Hepatic stellate cell (primary cell): Measurements from ENCODE around the gene DLX2.

ENCODE experiments used
- DNase-seq: peaks from one replicate; pipeline ENCODE4 v3.0.0; 2011; ENCODE audit warnings: low spot score

Gene DLX2

DNA sequence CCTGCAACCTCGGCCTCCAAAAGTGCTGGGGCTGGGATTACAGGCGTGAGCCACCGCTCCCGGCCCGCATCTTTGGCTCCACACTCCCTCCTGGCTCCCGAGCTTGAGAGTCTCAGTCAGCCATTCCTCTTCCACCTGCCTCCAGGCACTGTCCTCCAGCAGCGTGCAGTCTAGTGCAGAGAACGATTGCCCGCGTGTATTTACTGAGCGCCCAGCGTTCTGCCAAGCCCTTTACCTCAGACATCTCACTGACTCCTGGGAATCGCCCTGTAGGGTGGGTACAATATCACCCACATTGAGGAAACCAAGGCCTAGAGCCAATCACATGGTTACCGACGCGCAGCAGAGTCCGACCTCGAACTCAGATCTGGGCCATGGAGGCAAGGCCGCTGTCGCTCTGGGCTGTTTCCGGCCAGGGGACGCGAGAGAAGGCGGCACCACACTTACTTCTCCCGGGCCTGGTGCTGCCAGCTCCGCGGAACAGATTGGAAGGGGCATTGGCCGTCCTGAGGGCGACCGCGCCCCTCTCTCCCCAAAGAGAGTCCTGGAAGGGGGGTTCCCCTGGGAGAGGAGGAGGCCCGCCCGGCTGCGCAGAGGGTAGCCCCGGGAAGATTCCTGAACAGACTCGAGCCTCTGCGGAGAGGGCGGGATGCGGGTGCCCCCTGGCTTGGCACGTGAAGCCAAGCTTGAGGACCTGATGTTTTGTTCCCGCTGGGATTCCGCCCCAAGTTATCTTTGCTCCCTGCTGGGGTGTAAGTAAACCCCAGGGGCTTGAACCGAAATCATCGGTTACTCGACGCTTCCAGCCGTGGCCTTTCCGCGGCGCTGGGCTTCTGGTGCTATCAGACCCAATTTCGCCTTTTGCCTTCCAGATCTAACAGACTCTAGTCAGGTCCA lies 5.2 kb upstream of the DLX2 start:
- DNase-seq = no peak

DNA sequence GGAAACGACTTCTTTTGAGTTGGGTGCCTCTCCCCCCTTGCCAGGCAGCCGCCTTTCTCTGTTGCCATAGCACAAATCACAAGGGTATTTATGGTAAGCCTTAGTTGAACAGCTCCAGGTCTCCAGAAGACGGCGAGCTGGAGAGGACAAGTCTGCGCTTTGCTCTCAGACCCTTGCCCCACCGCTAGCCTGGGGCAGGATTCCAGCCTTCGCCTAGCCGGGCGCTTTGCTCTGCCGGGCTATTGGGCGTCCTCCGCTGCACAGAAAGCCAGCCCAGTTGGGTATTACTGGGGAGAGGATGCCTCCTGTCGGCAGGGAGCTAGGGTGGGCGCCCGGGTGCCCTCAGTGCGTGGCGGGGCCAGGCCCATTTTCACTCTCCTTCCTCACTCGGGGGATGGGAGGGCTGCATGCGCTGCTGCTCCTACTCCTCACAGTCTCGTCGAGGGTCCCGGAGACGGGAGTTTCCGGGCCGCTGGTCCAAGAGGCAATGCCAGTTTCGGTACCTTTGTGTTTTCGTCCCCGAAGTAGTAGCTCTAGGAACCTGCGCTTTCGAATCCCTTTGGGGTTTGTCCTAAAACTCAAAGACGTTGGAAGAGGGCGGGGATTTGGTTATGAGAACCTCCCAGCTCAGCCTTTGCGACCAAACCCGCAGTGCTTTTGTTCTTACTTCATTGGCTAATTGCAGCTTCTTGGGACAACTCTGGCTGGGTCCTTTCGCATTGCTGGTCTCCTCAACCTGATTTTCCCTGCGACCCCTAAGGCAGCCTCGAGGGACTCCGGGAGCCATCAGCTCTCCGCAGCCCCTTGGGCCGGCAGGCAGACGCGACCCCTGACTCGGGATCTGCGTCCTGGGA lies 3.6 kb upstream of the DLX2 start:
- peak; percentile 84 for DNase-seq

DNA sequence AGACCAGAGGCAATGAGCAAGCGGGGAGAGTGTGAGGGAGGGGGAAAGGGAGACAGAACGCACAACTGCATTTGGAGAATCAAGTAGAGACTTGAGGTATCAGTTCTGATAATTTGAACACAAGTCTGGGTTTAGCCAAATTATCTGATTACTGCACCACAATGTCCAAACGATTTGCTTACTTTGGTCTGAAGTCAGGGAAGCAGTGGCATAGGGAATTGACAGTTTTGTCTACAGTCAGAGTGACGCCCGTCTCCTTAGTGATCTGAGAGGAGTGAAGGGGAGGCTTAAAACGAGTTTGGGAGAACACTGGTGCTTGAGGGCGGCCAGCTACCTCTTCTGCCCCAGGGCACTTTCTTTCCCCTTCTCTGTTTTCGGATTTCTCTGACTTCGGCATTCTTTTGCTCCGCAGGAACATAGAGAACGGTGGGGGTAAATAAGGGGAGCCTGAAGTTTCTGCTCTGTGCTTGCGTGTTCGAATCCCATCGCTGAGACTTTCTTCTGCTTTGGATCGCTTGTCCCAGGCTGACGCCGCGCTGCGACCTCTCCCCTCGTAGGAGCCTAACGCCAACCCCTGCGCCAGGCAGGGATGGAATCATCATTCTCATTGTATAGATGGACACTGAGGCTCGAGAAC lies 2.9 kb upstream of the DLX2 start:
- DNase-seq = no peak

DNA sequence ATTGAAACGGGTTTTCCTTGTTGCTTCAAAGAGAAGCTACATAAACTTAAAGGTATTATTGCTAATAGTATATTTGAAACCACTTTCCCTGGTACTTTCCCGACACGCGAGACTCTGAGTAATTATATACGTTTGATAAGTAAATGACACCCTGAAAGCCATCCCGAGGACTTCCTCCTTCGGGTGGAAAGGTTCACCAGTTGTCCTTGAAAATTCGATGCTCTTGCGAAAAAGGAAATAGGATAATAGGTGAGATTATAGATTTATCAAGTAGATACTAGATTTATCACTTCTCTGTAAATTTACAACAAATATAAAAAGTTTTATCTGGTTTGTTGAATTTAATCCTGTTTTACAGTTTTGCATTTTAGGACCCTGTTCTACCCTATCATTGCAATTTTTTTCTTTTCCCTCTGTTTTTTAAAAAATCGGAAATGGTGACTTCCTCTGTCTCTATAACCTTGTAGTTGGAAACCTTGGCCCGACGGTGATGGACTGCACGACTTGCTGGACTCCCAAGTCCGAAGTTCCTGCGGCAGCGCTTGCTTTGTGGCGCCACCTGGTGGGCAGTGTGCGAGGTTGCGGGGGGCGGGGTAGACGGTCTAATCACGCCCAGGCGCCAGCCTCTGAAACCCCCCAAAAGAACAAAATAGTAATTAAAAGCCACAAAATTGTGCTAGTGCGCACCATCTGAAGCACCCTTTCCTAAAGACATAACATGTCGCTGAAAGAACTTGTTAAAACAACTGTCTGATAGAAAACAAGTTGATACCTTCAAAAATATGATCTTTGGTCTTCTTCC lies 972 bp upstream of the DLX2 start:
- DNase-seq = peak; percentile 88

DNA sequence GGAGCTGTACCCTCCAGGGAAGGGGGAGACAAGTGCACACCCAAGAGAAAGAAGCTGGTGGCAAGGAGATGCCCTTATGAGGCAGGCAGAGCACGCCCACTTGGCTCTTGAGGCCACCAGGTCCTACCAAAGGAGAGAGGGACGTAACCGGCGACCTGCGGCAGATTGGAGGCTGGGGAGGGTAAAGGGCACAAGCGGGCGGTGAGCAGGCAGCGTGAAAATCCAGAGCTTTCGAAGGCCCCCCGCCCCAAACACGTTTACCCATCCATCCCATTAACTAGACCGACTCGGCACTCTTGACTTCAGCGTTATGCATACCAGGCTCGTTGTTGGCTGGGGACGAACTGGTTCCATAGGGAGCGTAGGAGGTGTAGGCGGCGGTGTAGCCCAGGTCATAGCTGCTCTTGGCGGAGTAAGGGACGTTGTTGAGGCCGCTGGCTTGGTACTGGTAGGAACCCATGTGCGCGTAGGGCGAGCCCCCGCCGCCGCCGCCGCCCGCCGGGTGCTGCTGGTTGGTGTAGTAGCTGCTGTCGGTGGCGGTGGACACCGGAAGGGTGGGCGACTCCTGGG lies 794 bp downstream of the DLX2 start:
- no peak for DNase-seq

DNA sequence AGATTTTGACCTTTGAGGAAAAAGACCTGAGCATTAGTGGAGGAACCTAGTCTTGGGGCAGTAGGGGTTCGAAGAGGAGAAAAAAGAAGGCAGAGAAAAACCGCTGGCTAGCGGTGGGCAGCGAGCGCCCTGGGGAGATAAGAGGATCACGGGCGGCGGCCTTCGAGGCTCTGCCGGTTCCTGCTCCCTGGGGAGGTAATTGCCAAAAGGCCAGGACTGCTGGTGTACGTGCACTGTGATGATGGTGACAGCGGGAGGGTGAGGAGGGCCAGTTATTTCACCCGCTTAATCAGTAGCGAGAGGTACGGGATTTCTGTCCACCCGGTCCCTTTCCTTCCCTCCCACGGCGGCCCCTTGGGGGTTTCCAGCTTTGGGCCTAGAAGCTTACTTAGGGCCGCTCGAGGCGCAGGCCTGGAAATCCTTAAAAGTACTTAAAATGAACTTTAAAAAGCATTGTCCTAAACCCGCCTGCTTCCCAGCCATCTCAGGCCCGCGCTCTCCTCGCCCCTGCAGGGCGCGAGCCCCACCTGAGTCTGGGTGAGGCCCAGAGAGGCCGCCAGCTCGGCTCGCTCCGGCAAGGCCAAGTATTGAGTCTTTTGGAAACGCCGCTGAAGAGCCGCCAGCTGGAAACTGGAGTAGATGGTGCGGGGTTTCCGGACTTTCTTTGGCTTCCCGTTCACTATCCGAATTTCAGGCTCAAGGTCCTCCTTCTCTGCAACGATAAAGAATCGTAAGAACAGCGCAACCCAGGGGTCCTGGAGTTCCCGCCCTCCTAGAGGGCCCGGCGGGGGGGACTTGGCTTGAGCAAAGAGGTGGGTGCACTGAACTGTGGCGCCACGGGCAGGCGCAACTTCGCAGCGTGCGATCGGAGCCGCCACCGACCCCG lies 1.5 kb downstream of the DLX2 start:
- no peak for DNase-seq

DNA sequence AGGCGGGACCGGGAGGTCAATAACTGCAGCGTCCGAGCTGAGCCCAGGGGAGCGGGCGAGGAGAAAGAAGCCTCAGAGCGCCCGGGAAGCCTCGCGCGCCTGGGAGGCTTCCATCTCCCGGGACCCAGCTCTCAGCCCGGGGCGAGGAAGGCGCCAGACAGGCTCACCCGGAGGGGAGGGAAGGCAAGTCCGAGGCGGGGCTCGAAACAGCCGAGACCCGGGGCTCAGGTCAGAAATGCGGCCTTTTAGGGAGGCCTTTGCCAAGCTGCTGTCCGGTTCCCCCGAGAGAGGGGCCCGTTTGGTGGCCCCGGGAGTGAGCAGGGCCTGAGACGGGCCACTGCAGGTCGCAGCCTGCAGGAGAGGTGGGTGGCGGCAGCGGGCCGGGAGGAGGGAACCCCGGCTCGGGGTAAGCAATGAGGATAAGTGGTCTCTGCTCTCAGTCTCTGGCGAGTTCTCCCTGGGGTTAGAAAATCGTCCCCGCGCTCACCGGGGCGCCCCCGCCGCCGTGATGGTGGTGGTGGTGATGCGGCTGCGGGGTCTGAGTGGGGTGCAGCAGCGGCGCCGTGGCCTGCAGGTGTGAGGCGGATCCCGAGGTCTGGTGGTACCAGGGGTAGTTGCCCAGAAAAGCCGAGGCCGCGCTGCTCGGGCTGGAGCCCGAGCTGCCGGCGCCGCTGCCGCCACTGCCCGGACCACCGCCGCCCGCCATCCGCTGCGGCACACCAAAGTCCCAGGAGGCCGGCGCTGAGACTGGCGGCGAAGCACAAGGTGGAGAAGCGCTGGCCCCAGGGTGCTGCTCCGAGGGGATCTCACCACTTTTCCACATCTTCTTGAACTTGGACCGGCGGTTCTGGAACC lies 2.4 kb downstream of the DLX2 start:
- DNase-seq = no peak

DNA sequence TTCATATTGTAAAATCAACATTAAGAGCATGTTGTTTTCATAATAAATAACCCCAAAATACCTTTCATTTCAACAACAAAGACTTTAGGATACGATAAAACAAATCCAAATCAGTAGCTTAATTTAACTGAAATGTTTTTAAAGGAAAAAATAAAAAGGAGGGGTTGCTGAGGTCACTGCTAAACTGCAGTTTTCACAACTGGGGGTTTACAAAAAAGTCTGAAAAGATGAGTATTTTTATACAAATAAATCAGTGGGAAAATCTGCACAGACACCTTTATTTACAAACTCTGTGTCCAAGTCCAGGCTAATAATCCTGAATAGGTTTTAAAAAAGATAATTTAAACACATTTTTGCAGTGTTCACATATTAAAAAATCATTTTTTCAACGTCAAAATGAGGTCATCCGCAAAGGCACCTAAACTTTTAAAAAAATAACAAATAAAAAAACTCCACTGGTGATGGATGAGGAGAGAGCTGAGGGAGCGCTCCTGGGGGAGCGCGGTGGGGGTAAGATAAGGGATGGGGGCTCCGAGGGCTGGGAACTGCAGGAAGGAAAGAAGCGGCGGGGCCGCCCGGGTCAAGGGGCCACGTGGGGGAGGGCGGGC lies 3.1 kb downstream of the DLX2 start:
- no peak for DNase-seq

DNA sequence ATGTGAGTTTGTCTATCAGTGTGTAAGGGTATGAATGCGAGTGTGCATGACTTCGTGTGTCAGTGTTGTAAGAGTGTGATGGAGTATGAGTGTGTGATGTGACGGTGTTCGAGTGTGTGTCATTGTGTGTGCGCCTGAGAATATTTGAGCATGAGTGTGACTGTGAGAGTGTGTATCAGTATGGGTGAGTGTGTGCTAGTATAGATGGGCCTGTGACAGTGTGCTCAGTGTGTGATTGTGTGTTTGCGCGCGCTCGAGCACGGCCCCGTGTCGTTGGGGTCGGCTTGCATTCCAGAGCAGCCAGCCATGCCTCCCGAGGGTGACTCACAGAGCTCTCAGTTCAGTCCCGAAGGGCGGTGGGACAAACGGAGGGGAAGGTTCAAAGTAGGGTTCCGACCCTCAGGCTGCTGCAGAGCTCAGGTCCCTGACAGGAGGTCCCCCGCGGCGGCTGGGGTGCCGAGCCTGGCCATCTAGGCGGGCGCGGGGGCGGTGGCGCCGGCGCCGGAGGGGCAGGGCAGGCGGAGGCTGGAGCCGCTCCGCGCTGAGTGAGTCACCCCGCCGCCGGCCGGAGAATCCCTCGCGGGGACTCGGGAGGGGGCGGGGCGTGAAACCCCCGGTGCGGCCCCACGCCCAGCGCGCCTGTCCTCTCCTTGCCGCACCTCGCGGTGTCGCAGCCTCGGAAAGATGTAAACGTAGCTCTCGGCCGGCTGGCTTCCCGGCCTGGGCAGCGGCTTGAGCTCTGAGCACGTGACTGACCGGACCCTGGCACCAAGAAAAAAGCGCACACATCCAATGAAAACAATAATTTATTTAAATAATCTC lies 3.8 kb downstream of the DLX2 start:
- peak; percentile 86 for DNase-seq

DNA sequence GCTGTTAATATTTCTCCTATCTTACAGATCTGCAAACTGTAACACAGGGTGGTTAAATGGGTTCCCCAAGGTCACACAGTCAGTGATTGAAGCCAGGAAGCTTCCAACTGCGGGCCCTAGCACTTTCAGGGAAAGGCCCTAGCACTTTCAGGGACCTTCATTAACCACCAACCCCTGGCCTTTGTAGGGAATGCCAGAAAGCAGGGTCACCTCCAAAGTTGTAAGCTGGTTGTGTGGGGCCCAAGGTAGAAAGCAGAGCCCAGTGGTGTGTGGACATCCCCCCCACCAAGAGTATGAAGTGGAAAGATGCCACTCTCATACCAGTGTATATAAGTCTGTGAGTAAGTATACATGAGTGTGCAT lies 4.4 kb downstream of the DLX2 start:
- DNase-seq = no peak

DNA sequence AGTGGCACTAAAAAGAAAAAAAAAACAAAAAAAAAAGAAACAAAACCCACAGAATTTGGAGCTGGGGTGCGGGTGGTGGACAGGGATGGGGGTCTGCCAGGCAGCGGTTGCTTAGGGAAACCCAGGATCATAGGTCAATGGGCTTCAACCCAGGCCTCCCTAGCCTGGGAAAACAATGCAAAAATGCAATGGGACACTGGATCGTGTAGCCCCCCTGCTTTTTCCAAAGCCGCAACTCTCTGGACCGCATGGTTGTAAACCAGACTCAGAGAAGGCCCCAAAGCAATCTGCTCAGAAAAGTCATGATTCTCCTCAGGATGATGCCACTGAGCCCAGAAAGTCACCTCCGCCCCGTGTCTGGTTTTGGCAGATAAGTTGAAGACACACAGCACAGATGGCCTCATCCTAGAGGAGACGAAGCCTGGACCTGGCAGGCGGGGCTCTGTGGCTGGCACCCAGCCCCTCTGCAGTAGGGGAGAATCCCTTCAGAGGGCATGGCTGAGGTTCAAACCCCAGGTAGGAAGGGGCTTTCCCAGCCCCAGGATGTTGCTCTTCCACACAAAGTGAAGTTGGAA lies 5.1 kb downstream of the DLX2 start:
- DNase-seq = no peak

DNA sequence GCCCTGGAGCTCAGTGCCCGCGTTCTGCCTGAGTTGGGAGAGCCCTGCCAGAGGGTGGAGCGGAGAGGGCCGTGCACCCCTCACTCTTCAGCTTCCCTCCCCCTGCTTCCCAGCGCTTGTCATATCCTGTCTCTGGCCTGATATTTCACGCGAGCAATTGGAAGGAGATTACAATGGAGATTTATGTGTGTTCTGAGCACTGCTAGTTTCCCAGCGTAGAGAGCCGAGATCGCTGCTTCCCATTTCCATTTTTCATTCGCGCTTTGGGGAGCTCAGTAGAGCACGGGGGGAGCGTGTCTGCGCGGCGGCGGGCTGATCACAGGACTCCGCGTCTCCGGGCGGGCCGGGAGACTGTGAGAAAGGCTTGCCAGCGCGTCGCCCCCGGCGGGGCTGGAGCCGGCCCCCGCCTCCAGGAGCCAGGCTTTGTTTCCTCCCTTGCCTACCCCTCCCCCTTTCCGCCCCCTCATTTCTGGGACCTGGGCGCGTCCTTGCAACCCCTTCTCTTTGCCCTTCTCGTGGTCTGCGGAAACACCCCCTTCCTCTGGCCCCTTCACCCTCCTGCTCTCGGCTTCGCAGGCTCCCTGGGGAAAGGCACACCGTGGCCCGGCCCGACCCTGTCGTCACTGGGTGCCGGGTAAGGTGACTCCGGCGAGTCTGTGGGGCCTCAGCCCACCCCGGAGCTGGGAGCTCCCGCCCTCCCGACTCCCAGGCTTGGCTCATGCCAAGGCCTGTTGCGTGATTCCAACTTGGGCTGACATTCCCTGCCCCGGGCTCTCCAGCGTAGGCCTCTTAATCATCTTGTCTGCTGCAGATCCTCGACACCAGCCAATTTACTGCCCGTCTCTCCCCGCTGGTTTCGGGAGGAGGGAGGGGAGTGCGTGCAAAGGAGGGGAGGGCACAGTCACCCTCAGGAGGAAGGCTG lies 5.8 kb downstream of the DLX2 start:
- peak; percentile 82 for DNase-seq

DNA sequence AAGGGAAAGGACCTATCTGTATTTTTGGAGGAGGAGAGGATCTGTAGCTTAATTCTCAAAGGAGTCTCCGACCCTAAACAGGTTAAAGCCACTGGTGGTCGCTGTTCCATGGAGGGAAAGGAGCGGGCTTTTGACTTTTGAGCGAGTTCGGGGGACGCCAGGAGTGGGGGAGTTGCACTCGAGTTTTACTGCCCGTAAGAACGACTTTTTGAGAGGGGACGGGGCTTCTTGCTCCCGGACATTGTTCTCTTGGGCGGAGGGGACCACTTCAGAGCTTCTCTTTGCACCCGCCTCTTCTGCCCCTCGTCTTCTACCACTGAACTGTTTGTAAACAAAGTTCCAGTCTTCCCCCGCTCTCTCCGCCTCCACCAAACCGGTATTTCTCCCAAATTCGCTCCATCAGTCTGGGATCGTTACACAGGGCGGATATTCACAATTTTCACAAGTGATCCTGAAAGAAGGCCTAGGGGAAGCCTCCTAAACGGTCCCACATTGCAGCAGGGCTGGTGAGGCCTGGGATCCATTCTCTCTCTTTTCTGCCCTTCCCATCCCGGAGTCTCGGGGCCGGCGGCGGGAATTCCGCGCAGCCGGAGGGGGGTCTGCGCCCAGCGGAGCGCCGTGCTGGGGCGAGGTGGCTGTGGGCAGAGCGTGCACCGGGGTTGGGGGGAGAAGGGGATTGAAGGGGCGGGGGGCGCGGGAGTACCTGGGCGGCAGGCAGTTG lies 6.6 kb downstream of the DLX2 start:
- no peak for DNase-seq

DNA sequence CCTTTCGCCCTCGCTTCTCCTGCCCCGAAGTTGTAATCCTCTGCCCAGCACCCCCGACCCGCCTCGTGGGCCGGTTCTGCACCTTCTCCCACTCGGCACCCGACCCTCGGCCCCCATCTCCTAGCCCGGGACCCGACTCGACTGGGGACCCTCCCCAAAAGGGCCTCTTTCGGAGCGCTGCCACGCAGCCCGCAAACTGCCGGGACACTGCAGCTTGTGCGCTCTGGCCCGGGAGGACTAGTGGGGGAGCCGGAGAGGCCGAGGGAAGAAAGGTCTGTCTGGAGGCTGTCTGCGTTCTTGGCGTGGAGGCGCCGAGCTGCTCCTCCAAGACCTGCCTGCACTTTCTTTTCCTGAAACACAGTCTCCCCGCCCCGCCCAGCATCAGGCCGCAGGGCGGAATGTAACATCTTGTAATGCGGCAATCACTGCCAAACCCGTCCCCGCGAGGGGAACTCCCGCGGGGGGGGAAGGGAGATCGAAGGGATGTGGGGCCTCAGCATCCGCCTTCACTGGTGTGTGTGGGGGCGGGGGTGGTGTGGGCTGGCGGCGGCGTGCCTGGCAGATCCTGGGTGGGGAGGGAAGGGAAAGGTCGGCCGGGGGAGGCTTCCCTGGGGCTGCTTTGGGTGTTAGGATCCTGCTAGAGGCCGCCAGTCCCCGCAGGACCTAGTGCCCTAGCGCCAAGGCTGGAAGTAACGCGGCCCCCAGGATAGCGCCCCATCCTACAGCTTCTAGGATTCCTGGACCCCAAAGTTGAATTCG lies 7.4 kb downstream of the DLX2 start:
- peak; percentile 90 for DNase-seq
